ENCODE results near the gene SIGLEC12.

SIGLEC12 gene

DNA sequence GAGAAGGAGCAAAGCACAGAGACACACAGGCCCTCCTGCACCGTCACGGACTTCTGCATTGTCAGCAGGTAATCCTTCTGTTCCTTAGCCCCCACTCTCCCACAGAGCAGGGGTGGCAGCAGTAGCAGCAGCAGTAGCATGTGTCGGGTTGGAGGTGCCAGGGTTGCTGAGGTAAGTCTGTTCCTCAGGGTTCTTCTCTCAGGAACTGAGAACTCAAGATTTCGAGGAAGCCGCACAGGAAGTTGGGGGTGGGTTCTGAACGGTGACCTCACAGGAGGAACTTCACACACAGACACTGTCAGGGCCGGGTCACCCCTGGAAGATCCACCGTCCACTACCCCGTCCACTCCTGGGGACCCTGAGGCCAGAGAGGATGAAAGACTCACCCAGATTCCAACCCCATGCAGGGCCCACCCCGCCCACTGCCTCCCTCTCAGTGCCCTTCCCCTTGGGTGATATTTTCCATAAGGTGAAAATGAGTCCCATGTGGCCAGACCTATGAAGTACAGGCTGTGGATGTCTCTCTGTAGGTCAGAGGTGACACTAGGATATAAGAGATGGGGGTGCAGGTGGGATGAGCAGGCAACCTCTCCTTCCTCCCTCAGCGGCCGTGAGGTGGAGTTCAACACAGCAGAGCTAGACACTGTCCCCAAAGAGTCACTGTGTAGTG lies at the start of gene SIGLEC12:
SIGLEC12 (minus strand) TSS at position 207 of the 670 bp plus-strand sequence; CDS start at position 140, 67 bp downstream.
- Histone ChIP-seq H3K4me3 (peak within 1 kb of the TSS in 3 of 10 experiments; percentile 15 to 31 (median 29); a peak in 3 of 20 replicates), H3K4me1 (peaks cover 12 to 62% (median 44%) of the 10 kb centered on the region in 10 experiments), H3K36me3 (no peaks in the 10 kb centered on the region), H4K20me1 (peaks cover 0 to 4% (median 0%) of the 10 kb centered on the region in 11 experiments; a peak in 2 of 22 replicates), H3K9me3 (replicated peaks in 1 of 11) (peaks cover 0 to 25% (median 0%) of the 10 kb centered on the region in 11 experiments; a peak in 10 of 22 replicates), H3K4me2 (peak within 1 kb of the TSS; percentile 68 to 94 (median 87)), H3K27me3 (peaks cover 0 to 6% (median 0%) of the 10 kb centered on the region in 11 experiments; a peak in 2 of 22 replicates), H3K9ac (peak within 1 kb of the TSS in 2 of 11 experiments; percentile 10 to 27; a peak in 1 of 22 replicates), H3K27ac (peak within 1 kb of the TSS in 3 of 11 experiments; percentile 22 to 52 (median 50); a peak in 7 of 22 replicates)
- TF ChIP-seq Cebpa-rat (IDR thresholded peaks at IDR 0.05), result no peak

DNA sequence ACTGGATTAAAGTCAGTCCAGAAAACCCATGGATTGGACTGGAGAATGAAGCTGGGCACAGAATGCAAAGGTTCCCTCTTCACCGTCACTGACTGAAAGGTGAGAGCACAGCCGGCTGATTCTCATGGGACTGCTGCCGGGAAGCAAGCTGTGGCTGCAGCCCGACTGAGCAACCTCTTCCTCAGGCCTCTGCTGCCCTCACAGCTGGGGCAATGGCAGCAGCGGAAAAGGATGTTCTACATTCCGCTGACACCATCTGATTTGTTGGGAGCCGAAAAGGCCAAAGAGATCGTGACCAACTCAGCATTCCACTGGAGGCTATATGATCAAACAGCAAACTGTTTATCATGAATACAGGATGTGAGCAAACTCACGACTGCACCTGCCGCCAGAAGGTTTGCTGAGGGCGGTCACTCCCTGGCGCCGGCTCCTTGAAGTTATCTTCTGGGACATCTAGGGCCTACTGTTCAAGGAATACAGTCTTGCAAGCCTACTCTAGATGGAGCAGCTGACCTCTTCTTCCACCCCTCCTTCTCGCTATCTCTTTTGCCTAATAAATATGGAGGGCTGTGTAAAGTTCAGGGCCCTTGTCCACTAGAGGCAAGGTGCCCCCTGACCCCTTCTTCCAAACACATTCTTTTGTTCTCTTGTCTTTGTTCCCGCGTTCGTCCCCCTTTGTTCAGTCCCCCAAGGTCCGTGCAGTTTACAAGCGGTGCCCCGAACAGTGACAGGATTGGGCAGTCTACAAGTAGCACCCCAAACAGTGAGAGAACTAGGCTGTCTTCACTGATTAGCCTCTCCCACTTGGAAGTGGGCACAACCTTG lies 49.5 kb upstream of the SIGLEC12 start:
- Histone ChIP-seq H3K4me2 (peak overlapping the region; percentile 80 to 97 (median 91)), H3K9ac (peak overlapping the region in 5 of 11 experiments; percentile 18 to 62 (median 41); a peak in 8 of 22 replicates), H3K9me3 (replicated peaks in 1 of 11) (0 out of 22 replicates have a peak, but pooled peaks cover 0 to 5% (median 0%) of the 10 kb centered on the region in 11 experiments), H3K27me3 (no peaks in the 10 kb centered on the region), H4K20me1 (peaks cover 0 to 19% (median 0%) of the 10 kb centered on the region in 11 experiments; a peak in 2 of 22 replicates), H3K27ac (peak overlapping the region in 8 of 11 experiments; percentile 49 to 93 (median 82); a peak in 15 of 22 replicates), H3K4me1 (peaks cover 61 to 76% (median 66%) of the 10 kb centered on the region in 10 experiments), H3K36me3 (no peaks in the 10 kb centered on the region), H3K4me3 (peak overlapping the region in 6 of 10 experiments; percentile 2 to 52 (median 27); a peak in 9 of 20 replicates)
- no peak for TF ChIP-seq Cebpa-rat (IDR thresholded peaks at IDR 0.05)

DNA sequence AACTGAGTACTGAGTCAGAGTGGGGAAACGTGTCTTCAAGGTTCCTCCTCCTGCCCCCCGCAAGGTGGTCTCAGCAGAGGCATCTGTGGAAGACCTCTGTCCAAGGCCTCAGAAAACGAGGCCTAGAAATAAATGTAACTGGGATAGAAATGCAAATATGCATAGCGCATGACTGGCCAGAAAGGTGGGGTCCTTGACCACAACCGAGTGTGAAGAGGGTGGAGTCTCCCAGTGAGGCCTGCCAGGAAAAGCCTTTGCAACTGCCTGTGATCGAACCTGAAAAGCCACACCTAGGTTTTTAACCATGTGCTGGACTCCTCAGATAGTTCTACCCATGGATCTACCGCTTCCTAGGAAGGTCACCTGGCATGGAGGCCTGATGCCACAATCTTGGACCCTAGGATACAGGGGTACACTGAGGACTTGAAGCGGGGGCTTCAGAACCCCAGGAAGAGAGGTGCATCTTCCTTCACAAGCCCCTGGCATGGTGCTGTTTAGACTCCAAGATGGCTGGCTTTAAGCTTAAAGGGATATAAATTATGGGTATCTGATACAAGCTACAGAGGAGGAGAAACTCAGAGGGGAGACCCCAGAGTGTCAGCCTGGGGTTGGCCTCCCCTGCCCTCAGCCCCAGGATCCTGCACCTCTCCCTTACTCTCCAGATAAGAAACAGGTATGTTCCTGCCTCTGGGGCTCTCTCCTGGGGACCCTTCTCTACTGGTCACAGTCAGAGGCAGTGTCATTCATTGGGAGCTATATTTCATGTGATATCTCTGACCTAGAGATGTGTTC lies 48.1 kb upstream of the SIGLEC12 start:
- H3K36me3 ChIP-seq, result no peaks in the 10 kb centered on the region
- 0 out of 22 replicates have a peak, but pooled peaks cover 0 to 2% (median 0%) of the 10 kb centered on the region in 11 experiments for H3K9me3 ChIP-seq (replicated peaks in 1 of 11)
- peaks cover 0 to 23% (median 0%) of the 10 kb centered on the region in 11 experiments; a peak in 2 of 22 replicates for H4K20me1 ChIP-seq
- H3K4me1 ChIP-seq, result peaks cover 68 to 89% (median 79%) of the 10 kb centered on the region in 10 experiments
- H3K27ac ChIP-seq, result peak overlapping the region in 8 of 11 experiments; percentile 79 to 93 (median 88); a peak in 14 of 22 replicates
- peak overlapping the region in 3 of 11 experiments; percentile 20 to 76 (median 71); a peak in 3 of 22 replicates for H3K9ac ChIP-seq
- no peak overlapping the region for H3K4me3 ChIP-seq
- 0 out of 22 replicates have a peak, but pooled peaks cover 0 to 3% (median 0%) of the 10 kb centered on the region in 11 experiments for H3K27me3 ChIP-seq
- TF ChIP-seq Cebpa-rat (IDR thresholded peaks at IDR 0.05), result no peak
- peak overlapping the region; percentile 52 to 97 (median 91) for H3K4me2 ChIP-seq

DNA sequence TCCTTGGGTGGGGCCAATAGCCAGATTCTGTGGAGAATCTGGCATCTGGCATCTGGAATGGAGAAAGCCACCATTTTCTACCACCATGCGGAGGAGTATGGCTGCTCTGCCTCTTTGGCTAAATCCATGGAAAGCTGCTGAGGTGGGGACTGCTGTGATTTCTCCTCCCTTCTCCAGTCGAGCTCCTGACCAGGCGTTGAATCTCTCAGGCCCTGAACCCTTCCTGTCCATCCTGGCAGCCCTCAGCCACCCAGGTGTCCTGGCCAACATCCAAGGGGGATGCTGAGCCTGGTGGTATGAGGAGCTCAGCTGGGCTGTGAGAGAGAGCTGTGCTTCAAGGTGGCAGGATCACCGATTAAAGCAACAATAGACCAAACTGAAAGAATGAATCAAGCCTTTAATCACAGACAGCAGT lies 47.3 kb upstream of the SIGLEC12 start:
- Histone ChIP-seq H3K9ac (peak overlapping the region in 6 of 11 experiments; percentile 20 to 76 (median 63); a peak in 9 of 22 replicates), H3K4me2 (peak overlapping the region; percentile 52 to 97 (median 91)), H4K20me1 (peaks cover 0 to 23% (median 0%) of the 10 kb centered on the region in 11 experiments; a peak in 2 of 22 replicates), H3K27ac (peak overlapping the region in 8 of 11 experiments; percentile 79 to 93 (median 88); a peak in 15 of 22 replicates), H3K36me3 (no peaks in the 10 kb centered on the region), H3K4me3 (0 out of 20 replicates have a peak overlapping the region, but pooled peaks of 1 of the 10 experiments have one; percentile 6), H3K27me3 (0 out of 22 replicates have a peak, but pooled peaks cover 0 to 3% (median 0%) of the 10 kb centered on the region in 11 experiments), H3K9me3 (replicated peaks in 1 of 11) (no peaks in the 10 kb centered on the region), H3K4me1 (peaks cover 68 to 97% (median 86%) of the 10 kb centered on the region in 10 experiments)
- TF ChIP-seq Cebpa-rat (IDR thresholded peaks at IDR 0.05), result no peak

DNA sequence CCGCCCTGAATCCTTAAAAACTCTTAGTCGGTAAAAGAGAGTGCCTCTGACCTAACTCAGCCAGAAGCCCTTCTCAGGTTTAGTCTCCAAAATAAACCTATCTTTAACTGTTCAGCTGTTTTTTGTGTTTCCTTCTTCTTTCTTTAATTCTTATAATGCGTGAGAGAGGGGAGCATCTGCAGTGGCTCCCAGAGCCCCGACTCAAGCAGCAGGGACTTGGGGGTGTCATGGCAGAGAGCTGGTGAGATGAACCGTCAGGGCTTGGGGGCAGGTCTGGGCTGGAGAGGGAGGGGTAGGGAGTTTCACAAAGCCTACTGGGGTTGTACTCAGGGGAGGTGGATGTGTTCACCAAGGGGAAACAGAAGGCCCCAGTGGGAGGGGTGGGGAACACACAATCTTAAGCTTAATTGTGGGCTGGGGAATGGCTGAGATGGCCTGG lies 46.6 kb upstream of the SIGLEC12 start:
- peak overlapping the region; percentile 70 to 97 (median 92) for H3K4me2 ChIP-seq
- peak overlapping the region in 9 of 11 experiments; percentile 53 to 93 (median 88); a peak in 17 of 22 replicates for H3K27ac ChIP-seq
- peak overlapping the region in 8 of 11 experiments; percentile 62 to 76 (median 72); a peak in 16 of 22 replicates for H3K9ac ChIP-seq
- no peaks in the 10 kb centered on the region for H3K36me3 ChIP-seq
- 0 out of 20 replicates have a peak overlapping the region, but pooled peaks of 1 of the 10 experiments have one; percentile 7 for H3K4me3 ChIP-seq
- H3K4me1 ChIP-seq, result peaks cover 68 to 99% (median 87%) of the 10 kb centered on the region in 10 experiments
- H3K9me3 ChIP-seq (replicated peaks in 1 of 11), result no peaks in the 10 kb centered on the region
- peaks cover 0 to 26% (median 0%) of the 10 kb centered on the region in 11 experiments; a peak in 2 of 22 replicates for H4K20me1 ChIP-seq
- 0 out of 22 replicates have a peak, but pooled peaks cover 0 to 3% (median 0%) of the 10 kb centered on the region in 11 experiments for H3K27me3 ChIP-seq
- TF ChIP-seq Cebpa-rat (IDR thresholded peaks at IDR 0.05), result peak in 2 of 11 experiments; percentile 23 to 26; a peak in 1 of 22 replicates

DNA sequence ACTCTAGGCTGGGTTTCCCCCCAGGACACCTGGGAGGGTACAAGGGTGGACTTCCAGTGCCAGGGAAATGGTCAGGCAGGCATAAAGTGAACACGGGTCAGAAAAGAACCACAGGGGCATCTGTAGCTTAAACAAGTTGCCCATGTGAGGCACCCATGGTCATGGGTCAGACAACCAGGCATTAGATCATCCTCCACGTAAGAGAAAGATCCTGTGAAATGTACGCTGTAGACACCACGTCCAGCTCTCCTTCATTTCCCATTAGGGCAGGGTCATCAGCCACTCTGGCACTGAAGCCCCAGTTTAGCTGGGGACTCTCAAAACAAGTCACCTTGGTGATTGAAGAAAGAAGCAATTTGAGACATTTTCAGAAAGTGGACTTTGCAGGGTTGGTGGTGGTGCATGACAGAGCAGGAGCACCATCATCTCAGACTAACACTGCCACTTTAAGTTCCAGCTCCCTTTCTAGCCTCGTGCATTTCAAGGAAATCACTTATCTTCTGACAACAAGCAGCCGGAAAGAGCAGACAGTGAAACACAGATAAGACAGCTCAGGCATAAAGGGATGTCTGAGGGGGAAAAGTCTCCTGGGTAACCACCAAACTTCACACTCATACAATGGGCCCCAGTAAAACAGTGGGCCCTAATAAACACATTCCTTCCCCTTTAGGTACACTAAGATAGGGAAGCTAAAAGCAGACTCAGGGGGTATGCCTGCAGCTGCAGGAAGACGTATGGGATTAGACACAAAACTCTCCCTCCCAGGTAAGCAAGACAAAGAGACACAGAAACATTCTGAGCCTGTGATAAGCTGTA lies 46.0 kb upstream of the SIGLEC12 start:
- Histone ChIP-seq H3K36me3 (no peaks in the 10 kb centered on the region), H3K9me3 (replicated peaks in 1 of 11) (no peaks in the 10 kb centered on the region), H3K27ac (peak overlapping the region in 9 of 11 experiments; percentile 53 to 93 (median 88); a peak in 18 of 22 replicates), H3K4me1 (peaks cover 68 to 99% (median 87%) of the 10 kb centered on the region in 10 experiments), H3K4me3 (peak overlapping the region in 4 of 10 experiments; percentile 15 to 39 (median 30); a peak in 5 of 20 replicates), H3K27me3 (peaks cover 0 to 9% (median 0%) of the 10 kb centered on the region in 11 experiments; a peak in 1 of 22 replicates), H3K9ac (peak overlapping the region in 8 of 11 experiments; percentile 62 to 76 (median 72); a peak in 16 of 22 replicates), H3K4me2 (peak overlapping the region; percentile 70 to 97 (median 92)), H4K20me1 (peaks cover 0 to 29% (median 0%) of the 10 kb centered on the region in 11 experiments; a peak in 2 of 22 replicates)
- TF ChIP-seq Cebpa-rat (IDR thresholded peaks at IDR 0.05), result no peak
